Measurements from ENCODE around the gene OASL. TPM values are rescaled to one million over a fixed set of nuclear protein-coding genes. Genes with fewer than 3 reads are reported as not detected.

OASL gene
- total and polyA plus RNA-seq, 10 of the 15 experiments (the other 5 are each of a cell fraction or from before 2014, with no cell fraction given), result 2.3 to 9.1 (median 2.7) TPM

DNA sequence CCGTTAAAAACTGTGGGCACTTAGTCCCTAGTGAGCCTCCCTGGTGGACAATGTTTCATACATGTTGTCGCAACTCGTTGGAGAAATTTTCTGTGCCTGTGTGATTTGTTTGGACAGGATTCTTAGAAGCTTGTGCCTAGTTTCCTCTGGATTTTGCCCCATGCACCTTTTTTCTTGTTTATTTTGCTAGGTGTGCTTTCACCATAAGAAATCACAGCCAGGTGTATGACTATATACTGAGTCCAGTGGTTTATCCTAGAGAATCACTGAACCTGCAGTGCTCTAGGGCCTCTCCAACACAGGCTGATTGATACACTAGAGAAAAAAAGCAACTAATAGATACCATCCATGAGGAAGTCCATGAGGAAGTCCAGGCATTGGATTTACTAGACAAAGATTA, 33.1 kb upstream of the OASL start:
- no peak for ATAC-seq
- BruUV-seq (replicated peaks), result no TSS peak
- Histone ChIP-seq H3K4me1 (ENCODE audit: control insufficient read depth, insufficient read depth, low read length) (no peaks in the 10 kb centered on the region), H3K27ac (ENCODE audit: control insufficient read depth, insufficient read depth) (no peak overlapping the region), H3K4me2 (ENCODE audit: control insufficient read depth, insufficient read depth) (no peak overlapping the region), H2AFZ (ENCODE audit: control insufficient read depth, low read depth, low read length) (no peak overlapping the region), H3K4me3 (no peak overlapping the region), H4K20me1 (ENCODE audit: control insufficient read depth, insufficient read depth) (no peaks in the 10 kb centered on the region), H3K36me3 (ENCODE audit: control insufficient read depth in 2 of 2, insufficient read depth in 2 of 2, low read length in 1 of 2) (no peaks in the 10 kb centered on the region), H3K9me3 (replicated peaks; ENCODE audit: control insufficient read depth, insufficient read depth, low read length) (no peaks in the 10 kb centered on the region; the same call in 2 of the 3 replicates), H3K79me2 (ENCODE audit: control insufficient read depth, insufficient read depth, low read length) (no peaks in the 10 kb centered on the region), H3K9ac (ENCODE audit: control insufficient read depth, insufficient read depth, low read length) (no peak overlapping the region), H3K27me3 (replicated peaks in 1 of 2; ENCODE audit: control insufficient read depth in 2 of 2, insufficient read depth in 2 of 2, low read length in 1 of 2) (no peaks in the 10 kb centered on the region; a peak in 1 of 4 replicates)
- WGBS (ENCODE audit: insufficient coverage, insufficient replicate concordance, low lambda C conversion rate, missing lambda C conversion rate), result 61% methylated on average over 3 of the region's 3 CpGs
- ChIA-PET RAD21 (ENCODE audit: unreplicated experiment) (no interaction called here), POLR2A (no interaction called here), SMC1A (ENCODE audit: uncharacterized antibody, unreplicated experiment) (interaction anchor here (1.5 to 1.9 kb wide), 2 partner anchors 10 to 12 kb away, joined by 4 read pairs; no protein-coding TSS in a partner anchor), CTCF (no interaction called here)
- DNase-seq (ENCODE audit: low read depth, low spot score), result no peak
- in situ Hi-C loops (cut with MboI), result no loop called here
- no peak for FAIRE-seq
- TF ChIP-seq PAX5 (IDR thresholded peaks at IDR 0.05; ENCODE audit: borderline replicate concordance, low read depth, low read length) (no peak), REST (IDR thresholded peaks at IDR 0.05; ENCODE audit: low read depth, low read length) (no peak), HDAC6 (IDR thresholded peaks at IDR 0.05; ENCODE audit: unreplicated experiment) (no peak), SREBF1 (IDR thresholded peaks at IDR 0.05; ENCODE audit: low read length) (no peak), CBX3 (IDR thresholded peaks at IDR 0.05; ENCODE audit: borderline replicate concordance, low read depth) (no peak), YBX1 (IDR thresholded peaks at IDR 0.05) (no peak), ZNF274 (IDR thresholded peaks at IDR 0.05; ENCODE audit: insufficient read depth, insufficient read length) (no peak), MEF2A (IDR thresholded peaks at IDR 0.05; ENCODE audit: insufficient read depth, low read depth, low read length) (no peak), SMAD1 (IDR thresholded peaks at IDR 0.05; ENCODE audit: low read depth, partially characterized antibody) (no peak), MTA2 (IDR thresholded peaks at IDR 0.05; ENCODE audit: low read depth) (no peak)
- TF ChIP-seq, protein P1, sequence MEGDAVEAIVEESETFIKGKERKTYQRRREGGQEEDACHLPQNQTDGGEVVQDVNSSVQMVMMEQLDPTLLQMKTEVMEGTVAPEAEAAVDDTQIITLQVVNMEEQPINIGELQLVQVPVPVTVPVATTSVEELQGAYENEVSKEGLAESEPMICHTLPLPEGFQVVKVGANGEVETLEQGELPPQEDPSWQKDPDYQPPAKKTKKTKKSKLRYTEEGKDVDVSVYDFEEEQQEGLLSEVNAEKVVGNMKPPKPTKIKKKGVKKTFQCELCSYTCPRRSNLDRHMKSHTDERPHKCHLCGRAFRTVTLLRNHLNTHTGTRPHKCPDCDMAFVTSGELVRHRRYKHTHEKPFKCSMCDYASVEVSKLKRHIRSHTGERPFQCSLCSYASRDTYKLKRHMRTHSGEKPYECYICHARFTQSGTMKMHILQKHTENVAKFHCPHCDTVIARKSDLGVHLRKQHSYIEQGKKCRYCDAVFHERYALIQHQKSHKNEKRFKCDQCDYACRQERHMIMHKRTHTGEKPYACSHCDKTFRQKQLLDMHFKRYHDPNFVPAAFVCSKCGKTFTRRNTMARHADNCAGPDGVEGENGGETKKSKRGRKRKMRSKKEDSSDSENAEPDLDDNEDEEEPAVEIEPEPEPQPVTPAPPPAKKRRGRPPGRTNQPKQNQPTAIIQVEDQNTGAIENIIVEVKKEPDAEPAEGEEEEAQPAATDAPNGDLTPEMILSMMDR (IDR thresholded peaks at IDR 0.05 in 2 of 3, conservative IDR thresholded peaks at IDR 0.05 in 1 of 3; ENCODE audit: control insufficient read depth in 2 of 3, extremely low read depth in 1 of 3, insufficient read depth in 1 of 3, low read depth in 3 of 3, low read length in 3 of 3), result no peak
- TF ChIP-seq, protein P2, sequence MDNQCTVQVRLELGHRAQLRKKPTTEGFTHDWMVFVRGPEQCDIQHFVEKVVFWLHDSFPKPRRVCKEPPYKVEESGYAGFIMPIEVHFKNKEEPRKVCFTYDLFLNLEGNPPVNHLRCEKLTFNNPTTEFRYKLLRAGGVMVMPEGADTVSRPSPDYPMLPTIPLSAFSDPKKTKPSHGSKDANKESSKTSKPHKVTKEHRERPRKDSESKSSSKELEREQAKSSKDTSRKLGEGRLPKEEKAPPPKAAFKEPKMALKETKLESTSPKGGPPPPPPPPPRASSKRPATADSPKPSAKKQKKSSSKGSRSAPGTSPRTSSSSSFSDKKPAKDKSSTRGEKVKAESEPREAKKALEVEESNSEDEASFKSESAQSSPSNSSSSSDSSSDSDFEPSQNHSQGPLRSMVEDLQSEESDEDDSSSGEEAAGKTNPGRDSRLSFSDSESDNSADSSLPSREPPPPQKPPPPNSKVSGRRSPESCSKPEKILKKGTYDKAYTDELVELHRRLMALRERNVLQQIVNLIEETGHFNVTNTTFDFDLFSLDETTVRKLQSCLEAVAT (IDR thresholded peaks at IDR 0.05), result no peak
- intact Hi-C loops (cut with micrococcal nuclease; ENCODE audit: unreplicated experiment), result no loop called here

All from GM12878 (cell line).